ENCODE data around the gene WDR46. TPM values are rescaled to one million over a fixed set of nuclear protein-coding genes. Genes with fewer than 3 reads are reported as not detected.

Gene WDR46
- total RNA-seq, 1 experiment from 2014 or later: 99.2 TPM

DNA sequence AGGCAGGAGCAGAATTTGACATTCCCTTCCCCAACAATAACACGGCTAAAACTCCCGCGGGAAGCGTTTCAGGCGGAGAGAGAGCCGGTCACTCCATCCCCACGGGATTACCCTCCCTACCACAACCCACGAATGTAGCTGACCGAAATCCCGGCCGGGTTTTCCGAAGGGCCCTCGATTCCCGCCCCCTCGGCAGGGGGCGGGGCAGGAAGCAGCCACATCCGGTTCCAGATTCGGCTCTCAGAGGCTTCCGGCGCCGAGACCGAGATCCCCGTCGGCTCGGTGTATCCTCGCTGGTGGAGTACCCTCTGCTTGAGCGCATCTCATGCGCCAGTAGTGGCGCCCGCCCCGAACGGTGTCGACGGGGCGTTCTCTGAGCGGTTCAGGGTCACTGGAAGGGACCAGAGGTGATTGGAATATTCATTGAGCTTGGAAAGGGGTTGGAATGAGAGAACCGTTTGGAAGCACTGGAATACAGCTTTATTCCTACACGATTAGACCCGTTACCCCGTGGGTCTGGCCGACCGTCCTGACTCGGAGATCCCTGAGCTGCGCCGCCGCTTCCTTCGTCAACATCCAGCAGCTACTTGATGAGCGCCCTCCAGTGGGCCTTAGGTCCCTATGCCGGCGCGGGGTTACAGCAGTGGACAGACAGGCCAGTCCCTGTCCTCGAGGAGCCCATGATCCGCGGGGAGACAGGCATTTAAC, 10.4 kb upstream of the WDR46 start:
- Histone ChIP-seq H2AFZ (ENCODE audit: low read length) (no peak overlapping the region), H3K79me1 (ENCODE audit: insufficient read depth, low read depth, low read length, poor library complexity, severe bottlenecking) (no peaks in the 10 kb centered on the region), H4K8ac (replicated peaks; ENCODE audit: insufficient read length, low read depth, low read length) (no peak overlapping the region), H4K5ac (ENCODE audit: insufficient read length, low read depth, low read length) (no peak overlapping the region), H3K14ac (ENCODE audit: insufficient read depth, low read length) (peak overlapping the region; percentile 80), H2BK12ac (ENCODE audit: insufficient read length, low read depth, low read length) (no peak overlapping the region), H3K79me2 (ENCODE audit: insufficient read depth, low read length) (peaks cover 3% of the 10 kb centered on the region; the same call in 1 of the 2 replicates), H3T11ph (ENCODE audit: low read length) (no peak overlapping the region), H2BK15ac (ENCODE audit: low read depth, low read length) (no peak overlapping the region), H3K9me3 (ENCODE audit: control insufficient read depth, low read depth, low read length) (no peaks in the 10 kb centered on the region), H3K9ac (ENCODE audit: extremely low read depth, insufficient read length, low read length) (peak overlapping the region; percentile 85), H3K4me2 (ENCODE audit: insufficient read depth, insufficient read length, low read length) (peak overlapping the region; percentile 90), H2AK5ac (ENCODE audit: insufficient read length, low read length) (no peak overlapping the region), H2BK5ac (ENCODE audit: insufficient read length, low read length) (no peak overlapping the region), H3K23ac (ENCODE audit: insufficient read length, low read depth, low read length) (no peak overlapping the region), H4K20me1 (ENCODE audit: control insufficient read depth, insufficient read depth, insufficient read length) (no peaks in the 10 kb centered on the region), H4K91ac (ENCODE audit: insufficient read length, low read depth, low read length) (no peak overlapping the region), H3K4me1 (ENCODE audit: insufficient read depth, low read length) (no peaks in the 10 kb centered on the region), H3K18ac (ENCODE audit: insufficient read length, low read depth, low read length) (peak overlapping the region; percentile 71), H2BK120ac (ENCODE audit: low read depth, low read length, poor library complexity, severe bottlenecking) (no peak overlapping the region), H3K4ac (ENCODE audit: low read depth, low read length) (no peak overlapping the region), H2BK20ac (ENCODE audit: low read depth, low read length, poor library complexity, severe bottlenecking) (no peak overlapping the region), H3K56ac (ENCODE audit: insufficient read length, low read depth, low read length) (peak overlapping the region; percentile 7), H3K23me2 (ENCODE audit: insufficient read length, low read depth, low read length, poor library complexity, severe bottlenecking) (peaks cover 22% of the 10 kb centered on the region), H3K27ac (ENCODE audit: insufficient read length, low read depth, low read length) (peak overlapping the region; percentile 91), H3K27me3 (ENCODE audit: insufficient read depth, low read length) (no peaks in the 10 kb centered on the region)
- Mint-ChIP-seq H3K9me3 (no peaks in the 10 kb centered on the region), H3K36me3 (ENCODE audit: insufficient read depth in 1 of 3, low read depth in 3 of 3) (peaks cover 7 to 26% (median 17%) of the 10 kb centered on the region in 3 experiments; a peak in 6 of 7 replicates), H3K27ac (peak overlapping the region; percentile 98 to 99 (median 98)), H3K27me3 (ENCODE audit: low read depth) (no peaks in the 10 kb centered on the region), H3K4me1 (peaks cover 12 to 20% of the 10 kb centered on the region in 2 experiments), H3K4me3 (peak overlapping the region; percentile 98 to 100)
- no CpG with 5 or more reads among the region's 54 CpGs for WGBS (ENCODE audit: extremely low coverage, insufficient read length, low lambda C conversion rate)
- peak; percentile 87 for DNase-seq
- TF ChIP-seq, protein P1, sequence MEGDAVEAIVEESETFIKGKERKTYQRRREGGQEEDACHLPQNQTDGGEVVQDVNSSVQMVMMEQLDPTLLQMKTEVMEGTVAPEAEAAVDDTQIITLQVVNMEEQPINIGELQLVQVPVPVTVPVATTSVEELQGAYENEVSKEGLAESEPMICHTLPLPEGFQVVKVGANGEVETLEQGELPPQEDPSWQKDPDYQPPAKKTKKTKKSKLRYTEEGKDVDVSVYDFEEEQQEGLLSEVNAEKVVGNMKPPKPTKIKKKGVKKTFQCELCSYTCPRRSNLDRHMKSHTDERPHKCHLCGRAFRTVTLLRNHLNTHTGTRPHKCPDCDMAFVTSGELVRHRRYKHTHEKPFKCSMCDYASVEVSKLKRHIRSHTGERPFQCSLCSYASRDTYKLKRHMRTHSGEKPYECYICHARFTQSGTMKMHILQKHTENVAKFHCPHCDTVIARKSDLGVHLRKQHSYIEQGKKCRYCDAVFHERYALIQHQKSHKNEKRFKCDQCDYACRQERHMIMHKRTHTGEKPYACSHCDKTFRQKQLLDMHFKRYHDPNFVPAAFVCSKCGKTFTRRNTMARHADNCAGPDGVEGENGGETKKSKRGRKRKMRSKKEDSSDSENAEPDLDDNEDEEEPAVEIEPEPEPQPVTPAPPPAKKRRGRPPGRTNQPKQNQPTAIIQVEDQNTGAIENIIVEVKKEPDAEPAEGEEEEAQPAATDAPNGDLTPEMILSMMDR (conservative IDR thresholded peaks at IDR 0.05): peak; percentile 81

All from H9 (cell line).